Measurements from ENCODE around the gene PPP3R1. TPM values are rescaled to one million over a fixed set of nuclear protein-coding genes. Genes with fewer than 3 reads are reported as not detected.
A peak's percentile ranks its signal among the peaks of the same experiment; 100 is the strongest.

PPP3R1 gene
- total and polyA plus RNA-seq, 9 of the 15 experiments (the other 6 are each of a cell fraction or from before 2014, with no cell fraction given), result 3.7 to 70.0 (median 24.8) TPM

DNA sequence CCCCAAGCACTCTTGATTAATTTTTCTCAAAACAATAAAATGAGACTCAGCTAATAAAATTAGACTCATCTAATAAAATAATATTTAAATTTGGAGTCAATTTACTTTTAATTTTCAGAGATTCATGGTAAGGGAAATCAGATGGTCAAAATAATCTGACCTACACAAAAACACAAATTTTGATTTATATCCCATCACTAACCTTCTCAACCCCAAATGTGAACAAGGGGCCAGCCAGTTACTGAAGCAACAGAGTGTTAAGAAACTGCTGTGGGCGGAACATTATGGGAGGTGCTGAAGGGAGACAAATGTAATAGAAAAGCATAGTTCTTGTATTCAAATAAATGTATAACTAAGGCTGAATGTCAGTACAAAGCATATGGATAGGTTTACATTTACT lies 28.5 kb upstream of the PPP3R1 start:
- CTCF ChIA-PET (ENCODE audit: low intra/inter-chr PET ratio), result no interaction called here
- Histone ChIP-seq H3K9me3 (replicated peaks; ENCODE audit: control insufficient read depth, insufficient read depth, low read depth, low read length) (no peaks in the 10 kb centered on the region), H3K79me2 (ENCODE audit: control insufficient read depth, insufficient read depth, low read length) (no peaks in the 10 kb centered on the region), H3K36me3 (ENCODE audit: control insufficient read depth, insufficient read depth, low read length) (no peaks in the 10 kb centered on the region), H3K4me3 (no peak overlapping the region), H3K9ac (ENCODE audit: insufficient read depth in 1 of 2, low read depth in 2 of 2, low read length in 2 of 2) (no peak overlapping the region), H2AFZ (ENCODE audit: low read depth, low read length) (no peak overlapping the region), H4K20me1 (replicated peaks; ENCODE audit: control insufficient read depth, insufficient read depth, low read length) (no peaks in the 10 kb centered on the region), H3K27ac (ENCODE audit: extremely low read depth, low read depth, low read length) (no peak overlapping the region), H3K27me3 (ENCODE audit: control insufficient read depth in 2 of 2, insufficient read depth in 2 of 2, low read length in 2 of 2) (no peaks in the 10 kb centered on the region), H3K4me1 (replicated peaks in 1 of 2; ENCODE audit: control insufficient read depth in 2 of 2, insufficient read depth in 2 of 2, low read length in 2 of 2) (peaks cover 2 to 11% of the 10 kb centered on the region in 2 experiments; a peak in 3 of 5 replicates), H3K9me1 (ENCODE audit: control insufficient read depth, insufficient read depth, low read length) (no peaks in the 10 kb centered on the region), H3K4me2 (ENCODE audit: insufficient read depth, low read length) (no peak overlapping the region)
- no peak for DNase-seq (ENCODE audit: extremely low read depth in 1 of 4, low spot score in 3 of 4)
- FAIRE-seq, result peak; percentile 6
- no TSS peak for BruUV-seq (replicated peaks)
- TF ChIP-seq MAFG (tag; conservative IDR thresholded peaks at IDR 0.05) (no peak), FIP1L1 (IDR thresholded peaks at IDR 0.05; ENCODE audit: low read depth, low read length, poor library complexity, severe bottlenecking) (no peak), ZNF324 (CRISPR knock-in tag; IDR thresholded peaks at IDR 0.05) (no peak), TSC22D4 (tag; IDR thresholded peaks at IDR 0.05) (no peak), ETS2 (tag; IDR thresholded peaks at IDR 0.05; ENCODE audit: borderline replicate concordance, poor library complexity, severe bottlenecking) (no peak), RNF2 (IDR thresholded peaks at IDR 0.05) (no peak), MYNN (IDR thresholded peaks at IDR 0.05) (no peak), MYNN (CRISPR knock-in tag; IDR thresholded peaks at IDR 0.05) (no peak), HEY1 (CRISPR knock-in tag; IDR thresholded peaks at IDR 0.05; ENCODE audit: borderline replicate concordance) (no peak), ZNF253 (CRISPR knock-in tag; conservative IDR thresholded peaks at IDR 0.05) (no peak), BRD4 (IDR thresholded peaks at IDR 0.05) (no peak), TAL1 (IDR thresholded peaks at IDR 0.05) (no peak), NFIC (IDR thresholded peaks at IDR 0.05) (no peak), SRSF9 (IDR thresholded peaks at IDR 0.05; ENCODE audit: borderline replicate concordance, low read depth, low read length) (no peak), ZNF551 (CRISPR knock-in tag; IDR thresholded peaks at IDR 0.05) (no peak), FOXK2 (conservative IDR thresholded peaks at IDR 0.05 in 1 of 2, IDR thresholded peaks at IDR 0.05 in 1 of 2; ENCODE audit: low read depth in 2 of 2) (no peak), NR3C1 (CRISPR knock-in tag; IDR thresholded peaks at IDR 0.05) (no peak), TEAD2 (tag; IDR thresholded peaks at IDR 0.05) (no peak), ZNF3 (CRISPR knock-in tag; IDR thresholded peaks at IDR 0.05) (no peak), POLR2A (conservative IDR thresholded peaks at IDR 0.05) (no peak)
- TF ChIP-seq, protein P1, sequence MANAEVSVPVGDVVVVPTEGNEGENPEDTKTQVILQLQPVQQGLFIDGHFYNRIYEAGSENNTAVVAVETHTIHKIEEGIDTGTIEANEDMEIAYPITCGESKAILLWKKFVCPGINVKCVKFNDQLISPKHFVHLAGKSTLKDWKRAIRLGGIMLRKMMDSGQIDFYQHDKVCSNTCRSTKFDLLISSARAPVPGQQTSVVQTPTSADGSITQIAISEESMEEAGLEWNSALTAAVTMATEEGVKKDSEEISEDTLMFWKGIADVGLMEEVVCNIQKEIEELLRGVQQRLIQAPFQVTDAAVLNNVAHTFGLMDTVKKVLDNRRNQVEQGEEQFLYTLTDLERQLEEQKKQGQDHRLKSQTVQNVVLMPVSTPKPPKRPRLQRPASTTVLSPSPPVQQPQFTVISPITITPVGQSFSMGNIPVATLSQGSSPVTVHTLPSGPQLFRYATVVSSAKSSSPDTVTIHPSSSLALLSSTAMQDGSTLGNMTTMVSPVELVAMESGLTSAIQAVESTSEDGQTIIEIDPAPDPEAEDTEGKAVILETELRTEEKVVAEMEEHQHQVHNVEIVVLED (CRISPR knock-in tag; IDR thresholded peaks at IDR 0.05), result no peak
- POLR2A ChIA-PET, result no interaction called here
- in situ Hi-C loops (cut with MboI), result no loop called here
- intact Hi-C loops (cut with micrococcal nuclease), result loop anchor here (5.0 kb wide), 1 partner anchor 83 kb away; no protein-coding TSS in a partner anchor
- ATAC-seq, result no peak
- 76% methylated on average over 1 of the region's 1 CpG for WGBS (ENCODE audit: insufficient coverage, low coverage, missing lambda C conversion rate)

Data from K562 (cell line).